GM18868 (cell line): ENCODE measurements around the gene RALGDS.
"Not testable (repeated sequence)": the region's sequence is repeated elsewhere in the genome, so short reads cannot be mapped to it uniquely, and the experiment has no call there.

ENCODE experiments used
- ATAC-seq: cut with Tn5 transposase; IDR thresholded peaks from one replicate; pipeline ENCODE4 v1.9.1; 2021; ENCODE audit warnings: mild to moderate bottlenecking, moderate library complexity; ENCODE audit not compliant: unreplicated experiment

Gene RALGDS

DNA sequence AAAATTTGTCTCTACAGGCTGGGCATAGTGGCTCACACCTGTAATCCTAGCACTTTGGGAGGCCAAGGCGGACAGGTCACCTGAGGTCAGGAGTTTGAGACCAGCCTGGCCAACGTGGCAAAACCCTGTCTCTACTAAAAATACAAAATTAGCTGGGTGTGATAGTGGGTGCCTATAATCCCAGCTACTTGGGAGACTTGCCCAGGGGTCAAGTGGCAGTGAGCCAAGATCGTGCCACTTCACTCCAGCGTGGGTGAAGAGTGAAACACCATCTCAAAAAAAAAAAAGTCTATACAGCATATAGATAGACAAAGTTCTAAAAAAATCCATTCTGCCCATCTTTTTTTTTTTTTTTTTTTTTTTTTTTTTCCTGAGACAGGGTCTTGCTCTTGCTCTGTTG lies 26.7 kb downstream of the RALGDS start:
- not testable (repeated sequence) for ATAC-seq

GRCh38 chr9:133090752-133091385 lies 30.2 kb downstream of the RALGDS start:
- ATAC-seq, result no peak

DNA sequence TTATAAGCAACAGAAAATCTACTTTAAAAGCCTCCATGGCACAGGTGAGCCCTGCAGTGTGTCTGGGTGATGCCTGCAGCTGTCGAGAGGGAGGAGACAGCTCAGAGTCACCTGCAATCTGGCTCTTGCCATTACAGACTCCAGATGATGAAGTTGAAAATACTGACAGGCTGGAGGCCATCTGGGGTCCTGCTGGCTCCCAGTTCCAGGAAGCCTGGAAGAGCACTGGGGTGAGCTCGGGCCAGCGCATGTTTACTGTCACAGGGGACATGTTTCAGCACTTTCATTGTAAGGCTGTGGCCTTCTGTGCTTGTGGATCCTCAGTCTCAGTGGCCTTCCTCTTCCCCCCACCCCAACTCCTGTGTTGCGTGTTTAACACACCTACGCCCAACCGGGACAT lies 30.9 kb downstream of the RALGDS start:
- ATAC-seq, result no peak

GRCh38 chr9:133089271-133089671 lies 31.8 kb downstream of the RALGDS start:
- ATAC-seq, result no peak

DNA sequence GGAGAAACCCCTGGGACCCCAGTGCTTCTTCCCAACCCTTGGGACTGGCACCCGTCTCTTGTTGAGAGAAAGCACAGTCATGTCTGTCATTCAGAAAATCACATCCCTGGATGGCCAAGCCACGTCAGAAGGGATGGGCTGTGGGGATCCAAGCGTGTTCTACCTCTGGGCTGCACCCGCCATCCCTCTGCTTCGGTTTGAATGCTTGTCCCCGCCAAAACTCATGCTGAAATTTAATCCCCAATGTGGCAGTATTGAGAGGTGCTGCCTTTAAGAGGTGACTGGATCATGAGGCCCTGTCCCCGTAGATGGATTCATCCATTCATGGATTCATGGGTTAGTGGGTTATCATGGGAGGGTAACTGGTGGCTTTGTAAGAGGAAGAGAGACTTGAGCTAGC lies 32.3 kb downstream of the RALGDS start:
- ATAC-seq, result no peak

- no peak for ATAC-seq
Measured at GRCh38 chr9:133088146-133088750, 32.8 kb downstream of the RALGDS start.

GRCh38 chr9:133087429-133088145 lies 33.5 kb downstream of the RALGDS start:
- no peak for ATAC-seq

GRCh38 chr9:133086894-133087293 lies 34.1 kb downstream of the RALGDS start:
- ATAC-seq, result no peak

DNA sequence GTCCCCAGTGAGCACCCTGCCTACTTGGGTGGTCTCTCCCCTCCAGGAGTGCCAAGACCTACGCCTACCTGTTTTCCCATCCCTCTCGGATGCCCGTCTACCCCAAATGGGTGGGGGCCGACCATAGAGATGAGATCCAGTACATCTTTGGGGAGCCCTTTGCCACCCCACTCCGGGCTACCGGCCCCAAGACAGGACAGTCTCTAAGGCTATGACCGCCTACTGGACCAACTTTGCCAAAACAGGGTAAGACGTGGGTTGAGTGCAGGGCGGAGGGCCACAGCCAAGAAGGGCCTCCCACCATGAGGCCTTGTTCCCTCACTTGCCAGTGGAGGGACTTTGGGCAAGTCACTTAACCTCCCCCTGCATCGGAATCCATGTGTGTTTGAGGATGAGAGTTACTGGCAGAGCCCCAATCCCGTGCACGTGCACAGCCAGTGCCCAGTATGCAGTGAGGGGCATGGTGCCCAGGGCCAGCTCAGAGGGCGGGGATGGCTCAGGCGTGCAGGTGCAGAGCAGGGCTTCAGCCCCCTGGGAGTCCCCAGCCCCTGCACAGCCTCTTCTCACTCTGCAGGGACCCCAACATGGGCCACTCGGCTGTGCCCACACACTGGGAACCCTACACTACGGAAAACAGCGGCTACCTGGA lies 34.7 kb downstream of the RALGDS start:
- not testable (repeated sequence) for ATAC-seq

DNA sequence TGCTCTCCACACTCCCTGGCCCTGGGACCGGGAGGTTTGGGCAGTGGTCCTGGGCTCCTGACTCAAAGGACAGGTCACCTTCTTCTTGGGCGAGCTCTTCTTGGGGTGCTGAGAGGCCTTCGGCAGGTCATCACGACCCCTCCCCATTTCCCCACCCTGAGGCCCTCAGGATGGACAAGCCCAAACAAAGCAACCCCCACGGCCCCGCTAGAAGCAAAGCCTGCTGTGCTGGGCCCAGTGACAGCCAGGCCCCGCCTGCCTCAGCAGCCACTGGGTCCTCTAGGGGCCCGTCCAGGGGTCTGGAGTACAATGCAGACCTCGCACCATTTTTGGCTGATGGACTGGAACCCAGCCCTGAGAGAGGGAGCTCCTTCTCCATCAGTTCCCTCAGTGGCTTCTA lies 37.4 kb downstream of the RALGDS start:
- not testable (repeated sequence) for ATAC-seq

- not testable (repeated sequence) for ATAC-seq
Measured at GRCh38 chr9:133081957-133082644, 38.9 kb downstream of the RALGDS start.

DNA sequence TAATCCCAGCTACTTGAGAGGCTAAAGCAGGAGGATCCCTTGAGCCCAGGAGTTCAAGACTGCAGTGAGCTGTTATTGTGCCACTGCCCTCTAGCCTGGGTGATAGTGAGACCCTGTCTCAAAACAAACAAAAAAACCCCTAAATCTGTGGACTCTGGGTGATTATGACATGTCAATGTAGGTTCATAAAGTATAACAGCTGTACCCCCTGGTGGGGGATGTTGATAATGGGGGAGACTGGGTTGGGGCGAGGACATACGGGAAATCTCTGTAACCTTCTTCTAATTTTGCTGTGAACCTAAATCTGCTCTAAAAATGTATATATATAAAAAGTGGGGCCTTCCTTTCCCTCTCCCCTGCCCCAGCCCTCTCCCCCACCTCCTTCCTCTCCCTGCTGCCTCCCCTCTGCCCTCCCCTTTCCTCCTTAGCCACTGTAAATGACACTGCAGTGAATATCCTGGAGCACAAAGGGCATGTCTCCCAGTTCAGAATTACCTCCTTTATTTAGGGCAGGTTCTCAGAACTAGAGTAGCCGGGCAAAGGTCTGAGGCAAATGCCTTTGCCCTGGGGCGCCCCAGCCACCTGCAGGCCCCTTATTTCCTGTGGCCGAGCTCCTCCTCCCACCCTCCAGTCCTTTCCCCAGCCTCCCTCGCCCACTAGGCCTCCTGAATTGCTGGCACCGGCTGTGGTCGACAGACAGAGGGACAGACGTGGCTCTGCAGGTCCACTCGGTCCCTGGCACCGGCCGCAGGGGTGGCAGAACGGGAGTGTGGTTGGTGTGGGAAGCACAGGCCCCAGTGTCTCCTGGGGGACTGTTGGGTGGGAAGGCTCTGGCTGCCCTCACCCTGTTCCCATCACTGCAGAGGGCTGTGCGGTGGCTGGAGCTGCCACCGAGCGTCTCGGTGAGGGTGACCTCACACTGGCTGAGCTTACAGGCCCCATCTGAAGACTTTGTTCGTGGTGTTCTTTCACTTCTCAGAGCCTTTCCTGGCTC lies 40.0 kb downstream of the RALGDS start:
- ATAC-seq, result not testable (repeated sequence)

GRCh38 chr9:133080161-133080560 lies 40.9 kb downstream of the RALGDS start:
- ATAC-seq, result no peak

DNA sequence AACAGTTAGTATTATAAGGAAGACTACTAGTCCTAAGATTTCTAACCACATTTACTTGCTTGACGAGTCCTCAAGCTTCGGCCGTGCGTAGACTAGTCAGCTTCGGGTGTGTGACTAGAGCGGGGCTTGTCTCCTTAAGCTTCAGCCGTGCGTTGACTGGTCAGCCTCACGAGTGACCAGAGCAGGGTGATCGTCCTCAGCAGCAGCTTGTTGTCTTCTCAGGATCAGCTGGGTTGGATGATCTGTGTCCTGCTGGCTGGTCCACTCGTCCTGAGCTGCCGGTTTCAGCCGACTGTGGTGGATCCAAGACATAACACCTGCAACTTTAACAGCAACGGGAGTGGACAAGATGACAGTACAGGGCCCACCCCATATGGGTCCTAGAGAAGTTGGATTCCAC lies 42.6 kb downstream of the RALGDS start:
- no peak for ATAC-seq

- no peak for ATAC-seq
Measured at GRCh38 chr9:133076691-133077090, 44.3 kb downstream of the RALGDS start.

- ATAC-seq, result no peak
Measured at GRCh38 chr9:133075925-133076630, 45.0 kb downstream of the RALGDS start.

GRCh38 chr9:133074111-133074651 lies 46.9 kb downstream of the RALGDS start:
- no peak for ATAC-seq

- ATAC-seq, result no peak
Measured at GRCh38 chr9:133073086-133074014, 47.7 kb downstream of the RALGDS start.
